MM.1S (cell line): Measurements from ENCODE around the gene EWSR1.

Experiments used
- DNase-seq: peaks from one replicate; pipeline ENCODE4 v3.0.0-alpha.2; 2015
- H2AFZ ChIP-seq: fragments of 300-600 bp; sonication (generic); 2 replicates; pipeline ENCODE4 v1.6.0; 2016; ENCODE audit warnings: antibody characterized with exemption, low read length
- H3F3A ChIP-seq: fragments of 300-600 bp; sonication (generic); 2 replicates; pipeline ENCODE4 v1.6.1; 2016; ENCODE audit warnings: mild to moderate bottlenecking, antibody characterized with exemption, low read length, moderate library complexity, mixed read lengths; ENCODE audit not compliant: insufficient read depth
- H3K27ac ChIP-seq: fragments of 300-600 bp; sonication (generic); 2 replicates; pipeline ENCODE4 v1.5.1; 2016; ENCODE audit warnings: mild to moderate bottlenecking, low read length
- H3K27me3 ChIP-seq: fragments of 300-600 bp; sonication (generic); replicated peaks from 2 replicates; pipeline ENCODE4 v1.6.0; 2016; ENCODE audit warnings: low read length; ENCODE audit not compliant: insufficient read depth
- H3K36me3 ChIP-seq: fragments of 300-600 bp; sonication (generic); replicated peaks from 2 replicates; pipeline ENCODE4 v1.6.1; 2016; ENCODE audit warnings: mild to moderate bottlenecking, low read length, mixed read lengths; ENCODE audit not compliant: insufficient read depth
- H3K4me1 ChIP-seq: fragments of 300-600 bp; sonication (generic); 2 replicates; pipeline ENCODE4 v1.6.1; 2016; ENCODE audit warnings: low read length, mixed read lengths
- H3K4me2 ChIP-seq: fragments of 300-600 bp; sonication (generic); 2 replicates; pipeline ENCODE4 v1.6.0; 2016; ENCODE audit warnings: low read depth, low read length
- H3K4me3 ChIP-seq: fragments of 300-600 bp; sonication (generic); 2 replicates; pipeline ENCODE4 v1.5.1; 2016; ENCODE audit warnings: low read length, mixed read lengths
- H3K79me2 ChIP-seq: fragments of 300-600 bp; sonication (generic); 2 replicates; pipeline ENCODE4 v1.6.1; 2016; ENCODE audit warnings: mixed run types, low read length, mixed read lengths
- H3K9ac ChIP-seq: fragments of 300-600 bp; sonication (generic); 2 replicates; pipeline ENCODE4 v1.6.1; 2016; ENCODE audit warnings: low read length, mixed read lengths
- H3K9me2 ChIP-seq: fragments of 300-600 bp; sonication (generic); replicated peaks from 2 replicates; pipeline ENCODE4 v1.6.1; 2016; ENCODE audit warnings: mild to moderate bottlenecking, low read length, mixed read lengths; ENCODE audit not compliant: insufficient read depth
- H3K9me3 ChIP-seq: fragments of 300-600 bp; sonication (generic); replicated peaks from 2 replicates; pipeline ENCODE4 v1.6.1; 2016; ENCODE audit warnings: mild to moderate bottlenecking, low read length, mixed read lengths; ENCODE audit not compliant: insufficient read depth
- H4K20me1 ChIP-seq: fragments of 300-600 bp; sonication (generic); 2 replicates; pipeline ENCODE4 v1.6.1; 2016; ENCODE audit warnings: mild to moderate bottlenecking, low read length, moderate library complexity, mixed read lengths; ENCODE audit not compliant: insufficient read depth
- EZH2 ChIP-seq: fragments of 300-600 bp; sonication (generic); optimal IDR thresholded peaks from 2 replicates; pipeline ENCODE3; 2017; ENCODE audit warnings: low read depth, mild to moderate bottlenecking, antibody characterized with exemption, low read length, mixed read lengths
- EZH2phosphoT487 ChIP-seq: fragments of 300-600 bp; sonication (generic); IDR thresholded peaks from 2 replicates; pipeline ENCODE4 v1.6.1; 2018; ENCODE audit warnings: antibody characterized with exemption, low read length
- TF ChIP-seq, protein P1 (sequence below): fragments of 300-600 bp; sonication (generic); IDR thresholded peaks from 2 replicates; pipeline ENCODE4 v1.5.1; 2016; ENCODE audit warnings: antibody characterized with exemption, low read length, mixed read lengths

EWSR1 gene

GRCh38 chr22:29306835-29307595 is 38.9 kb downstream of the EWSR1 start:
- Histone ChIP-seq H3K4me3 (peak overlapping the region; percentile 77), H3K27ac (no peak overlapping the region), H2AFZ (peak overlapping the region; percentile 98), H3F3A (no peaks in the 10 kb centered on the region), H3K79me2 (no peaks in the 10 kb centered on the region), H3K4me2 (peak overlapping the region; percentile 98), H3K9me3 (no peaks in the 10 kb centered on the region), H3K9me2 (no peaks in the 10 kb centered on the region), H3K27me3 (peaks cover 8% of the 10 kb centered on the region), H3K36me3 (no peaks in the 10 kb centered on the region), H4K20me1 (no peaks in the 10 kb centered on the region), H3K9ac (peak overlapping the region; percentile 53; the same call in 1 of the 2 replicates), H3K4me1 (no peaks in the 10 kb centered on the region)
- TF ChIP-seq EZH2phosphoT487 = no peak
- TF ChIP-seq EZH2 = no peak
- TF ChIP-seq, protein P1, sequence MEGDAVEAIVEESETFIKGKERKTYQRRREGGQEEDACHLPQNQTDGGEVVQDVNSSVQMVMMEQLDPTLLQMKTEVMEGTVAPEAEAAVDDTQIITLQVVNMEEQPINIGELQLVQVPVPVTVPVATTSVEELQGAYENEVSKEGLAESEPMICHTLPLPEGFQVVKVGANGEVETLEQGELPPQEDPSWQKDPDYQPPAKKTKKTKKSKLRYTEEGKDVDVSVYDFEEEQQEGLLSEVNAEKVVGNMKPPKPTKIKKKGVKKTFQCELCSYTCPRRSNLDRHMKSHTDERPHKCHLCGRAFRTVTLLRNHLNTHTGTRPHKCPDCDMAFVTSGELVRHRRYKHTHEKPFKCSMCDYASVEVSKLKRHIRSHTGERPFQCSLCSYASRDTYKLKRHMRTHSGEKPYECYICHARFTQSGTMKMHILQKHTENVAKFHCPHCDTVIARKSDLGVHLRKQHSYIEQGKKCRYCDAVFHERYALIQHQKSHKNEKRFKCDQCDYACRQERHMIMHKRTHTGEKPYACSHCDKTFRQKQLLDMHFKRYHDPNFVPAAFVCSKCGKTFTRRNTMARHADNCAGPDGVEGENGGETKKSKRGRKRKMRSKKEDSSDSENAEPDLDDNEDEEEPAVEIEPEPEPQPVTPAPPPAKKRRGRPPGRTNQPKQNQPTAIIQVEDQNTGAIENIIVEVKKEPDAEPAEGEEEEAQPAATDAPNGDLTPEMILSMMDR = no peak
- peak; percentile 48 for DNase-seq

DNA sequence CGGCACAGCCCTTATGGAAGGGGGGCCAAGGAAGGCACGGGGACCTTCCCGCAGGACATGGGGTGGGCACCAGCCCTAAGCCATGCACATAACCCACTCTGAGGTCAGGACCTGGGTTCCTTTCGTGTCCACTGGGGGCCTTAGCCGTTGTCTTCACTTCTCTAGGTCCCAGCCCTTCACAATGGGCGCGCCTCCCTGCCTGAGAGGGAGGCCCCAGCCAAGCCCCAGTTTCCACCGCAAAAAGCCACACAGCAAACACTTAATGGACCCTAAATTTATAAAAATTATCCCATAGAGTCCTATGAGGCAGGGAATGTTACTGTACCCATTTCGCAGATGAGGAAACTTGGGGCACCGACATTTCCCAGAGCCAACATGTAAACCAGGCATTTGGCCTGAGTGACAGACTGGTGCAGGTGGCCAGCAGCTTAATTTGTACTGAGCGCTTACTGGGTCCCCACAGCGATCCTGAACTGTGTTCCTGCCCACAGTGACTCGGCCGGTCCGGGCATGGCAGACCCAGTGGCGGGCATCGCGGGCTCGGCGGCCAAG is 39.6 kb downstream of the EWSR1 start:
- Histone ChIP-seq H3K4me1 (no peaks in the 10 kb centered on the region), H3K36me3 (no peaks in the 10 kb centered on the region), H3K27me3 (peaks cover 14% of the 10 kb centered on the region), H2AFZ (no peak overlapping the region), H3K27ac (no peak overlapping the region), H3K4me2 (no peak overlapping the region), H3K9ac (no peak overlapping the region), H4K20me1 (no peaks in the 10 kb centered on the region), H3K9me2 (no peaks in the 10 kb centered on the region), H3K79me2 (no peaks in the 10 kb centered on the region), H3K4me3 (peak overlapping the region; percentile 77; the same call in 1 of the 2 replicates), H3F3A (no peaks in the 10 kb centered on the region), H3K9me3 (no peaks in the 10 kb centered on the region)
- no peak for TF ChIP-seq EZH2phosphoT487
- TF ChIP-seq, protein P1 = no peak
- TF ChIP-seq EZH2 = no peak
- DNase-seq = no peak

- H3K36me3 ChIP-seq = no peaks in the 10 kb centered on the region
- H3K9me2 ChIP-seq = no peaks in the 10 kb centered on the region
- H3K27ac ChIP-seq = no peak overlapping the region
- no peaks in the 10 kb centered on the region for H4K20me1 ChIP-seq
- H3F3A ChIP-seq = no peaks in the 10 kb centered on the region
- peaks cover 19% of the 10 kb centered on the region for H3K27me3 ChIP-seq
- no peaks in the 10 kb centered on the region for H3K4me1 ChIP-seq
- H3K4me3 ChIP-seq = no peak overlapping the region
- H3K9me3 ChIP-seq = no peaks in the 10 kb centered on the region
- no peaks in the 10 kb centered on the region for H3K79me2 ChIP-seq
- no peak overlapping the region for H3K9ac ChIP-seq
- H3K4me2 ChIP-seq = no peak overlapping the region
- DNase-seq = no peak
- TF ChIP-seq EZH2phosphoT487 (no peak), EZH2 (no peak)
- TF ChIP-seq, protein P1 = no peak
- no peak overlapping the region for H2AFZ ChIP-seq
Measured at GRCh38 chr22:29308148-29308790, 40.2 kb downstream of the EWSR1 start.
